ENCODE data around the gene COMMD6.

COMMD6 gene

GRCh38 chr13:75566658-75567057, 29.0 kb upstream of the COMMD6 start:
- H3K79me2 ChIP-seq (ENCODE audit: insufficient read depth, low read length): no peaks in the 10 kb centered on the region
- H3K9ac ChIP-seq (ENCODE audit: low read depth, low read length, poor library complexity, severe bottlenecking): no peak overlapping the region
- H4K20me1 ChIP-seq (ENCODE audit: insufficient read depth, low read length, poor library complexity, severe bottlenecking): no peaks in the 10 kb centered on the region
- no peaks in the 10 kb centered on the region for H3K4me1 ChIP-seq (ENCODE audit: insufficient read depth, low read length, poor library complexity, severe bottlenecking)
- H3K36me3 ChIP-seq (ENCODE audit: insufficient read depth, low read length): peaks cover 54% of the 10 kb centered on the region
- no peaks in the 10 kb centered on the region for H3K27me3 ChIP-seq (ENCODE audit: insufficient read depth, low read length, poor library complexity, severe bottlenecking)
- H3K9me3 ChIP-seq (ENCODE audit: insufficient read depth, low read depth, low read length): no peaks in the 10 kb centered on the region
- no peak overlapping the region for H3K4me3 ChIP-seq (ENCODE audit: low read length, poor library complexity, severe bottlenecking)
- no peak overlapping the region for H2AFZ ChIP-seq (ENCODE audit: low read length)
- H3K4me2 ChIP-seq (ENCODE audit: low read depth, low read length, poor library complexity, severe bottlenecking): no peak overlapping the region
- no peaks in the 10 kb centered on the region for H3F3A ChIP-seq (ENCODE audit: low read depth)
- peak; percentile 61 for TF ChIP-seq CTCF (conservative IDR thresholded peaks at IDR 0.05; ENCODE audit: low read length)
- TF ChIP-seq EZH2phosphoT487 (IDR thresholded peaks at IDR 0.05; ENCODE audit: borderline replicate concordance): no peak
- H3K9me2 ChIP-seq (replicated peaks; ENCODE audit: low read depth, low read length): no peaks in the 10 kb centered on the region

DNA sequence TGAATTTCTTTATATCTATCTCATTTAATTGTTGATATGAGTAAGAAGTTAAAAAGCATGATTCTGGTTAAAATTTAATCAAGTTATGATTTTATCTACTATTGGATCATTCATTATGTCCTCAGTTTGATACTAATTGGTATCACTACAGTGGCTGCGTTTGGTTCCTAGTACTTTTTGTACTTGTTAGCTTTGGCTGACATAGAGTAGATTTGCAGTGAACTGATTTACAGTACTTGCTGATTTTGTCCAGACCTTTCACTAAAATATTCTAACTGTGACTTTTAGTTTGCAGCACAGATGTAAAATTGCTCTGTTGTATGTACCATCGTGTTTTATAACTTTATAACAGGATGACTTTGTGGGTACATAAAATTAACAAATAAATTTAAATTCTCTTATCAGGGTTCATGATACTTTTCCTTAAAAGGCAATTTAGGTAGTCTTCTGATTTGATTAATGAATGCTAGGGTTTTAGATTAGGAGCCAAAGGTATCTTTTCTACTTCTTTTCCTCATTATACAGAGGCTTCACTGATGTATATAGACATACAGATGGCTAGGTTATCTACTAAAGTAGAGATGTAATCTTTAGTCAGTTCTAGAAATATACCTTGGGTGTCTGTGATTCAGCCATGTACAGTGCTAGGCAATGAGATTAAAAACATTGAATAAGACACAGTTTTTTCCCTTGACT, 20.7 kb upstream of the COMMD6 start:
- Histone ChIP-seq H3K27me3 (ENCODE audit: insufficient read depth, low read length, poor library complexity, severe bottlenecking) (no peaks in the 10 kb centered on the region), H3K4me2 (ENCODE audit: low read depth, low read length, poor library complexity, severe bottlenecking) (peak overlapping the region; percentile 57), H2AFZ (ENCODE audit: low read length) (no peak overlapping the region), H4K20me1 (ENCODE audit: insufficient read depth, low read length, poor library complexity, severe bottlenecking) (peaks cover 14% of the 10 kb centered on the region), H3K4me1 (ENCODE audit: insufficient read depth, low read length, poor library complexity, severe bottlenecking) (peaks cover 45% of the 10 kb centered on the region), H3K9me3 (ENCODE audit: insufficient read depth, low read depth, low read length) (no peaks in the 10 kb centered on the region), H3K9me2 (replicated peaks; ENCODE audit: low read depth, low read length) (no peaks in the 10 kb centered on the region), H3K79me2 (ENCODE audit: insufficient read depth, low read length) (peaks cover 40% of the 10 kb centered on the region), H3K4me3 (ENCODE audit: low read length, poor library complexity, severe bottlenecking) (peak overlapping the region; percentile 1), H3K36me3 (ENCODE audit: insufficient read depth, low read length) (peaks cover 13% of the 10 kb centered on the region; the same call in 1 of the 2 replicates), H3K9ac (ENCODE audit: low read depth, low read length, poor library complexity, severe bottlenecking) (no peak overlapping the region), H3F3A (ENCODE audit: low read depth) (no peaks in the 10 kb centered on the region)
- TF ChIP-seq CTCF (conservative IDR thresholded peaks at IDR 0.05; ENCODE audit: low read length): no peak
- TF ChIP-seq EZH2phosphoT487 (IDR thresholded peaks at IDR 0.05; ENCODE audit: borderline replicate concordance): no peak

DNA sequence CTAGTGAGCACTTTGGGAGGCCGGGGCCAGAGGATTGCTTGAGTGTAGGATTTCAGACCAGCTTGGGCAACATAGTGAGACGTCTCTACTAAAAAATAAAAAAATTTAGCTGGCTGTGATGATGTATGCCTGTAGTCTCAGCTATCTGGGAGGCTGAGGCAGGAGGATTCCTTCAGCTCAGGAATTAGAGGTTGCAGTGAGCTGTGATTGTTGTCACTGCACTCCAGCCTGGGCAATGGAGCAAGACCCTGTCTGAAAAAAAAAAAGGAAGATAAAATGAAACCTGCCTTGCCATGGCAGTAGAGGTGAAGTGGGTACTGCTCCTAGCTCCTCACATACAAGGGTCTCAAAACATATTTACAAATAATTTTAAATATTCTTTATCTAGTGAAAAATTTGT, 19.3 kb upstream of the COMMD6 start:
- H3K9ac ChIP-seq (ENCODE audit: low read depth, low read length, poor library complexity, severe bottlenecking): no peak overlapping the region
- peak overlapping the region; percentile 3 for H3K4me3 ChIP-seq (ENCODE audit: low read length, poor library complexity, severe bottlenecking)
- no peaks in the 10 kb centered on the region for H3K9me2 ChIP-seq (replicated peaks; ENCODE audit: low read depth, low read length)
- TF ChIP-seq EZH2phosphoT487 (IDR thresholded peaks at IDR 0.05; ENCODE audit: borderline replicate concordance) (no peak), CTCF (conservative IDR thresholded peaks at IDR 0.05; ENCODE audit: low read length) (no peak)
- H4K20me1 ChIP-seq (ENCODE audit: insufficient read depth, low read length, poor library complexity, severe bottlenecking): peaks cover 26% of the 10 kb centered on the region
- H3K4me1 ChIP-seq (ENCODE audit: insufficient read depth, low read length, poor library complexity, severe bottlenecking): peaks cover 57% of the 10 kb centered on the region
- H3K79me2 ChIP-seq (ENCODE audit: insufficient read depth, low read length): peaks cover 49% of the 10 kb centered on the region
- no peaks in the 10 kb centered on the region for H3K27me3 ChIP-seq (ENCODE audit: insufficient read depth, low read length, poor library complexity, severe bottlenecking)
- H3K36me3 ChIP-seq (ENCODE audit: insufficient read depth, low read length): peaks cover 9% of the 10 kb centered on the region; the same call in 1 of the 2 replicates
- H3K4me2 ChIP-seq (ENCODE audit: low read depth, low read length, poor library complexity, severe bottlenecking): no peak overlapping the region
- no peaks in the 10 kb centered on the region for H3K9me3 ChIP-seq (ENCODE audit: insufficient read depth, low read depth, low read length)
- H2AFZ ChIP-seq (ENCODE audit: low read length): no peak overlapping the region
- no peaks in the 10 kb centered on the region for H3F3A ChIP-seq (ENCODE audit: low read depth)

Data from Loucy (cell line).